SK-N-MC (cell line): ENCODE results near the gene DDAH2.

Source experiments
- EZH2 ChIP-seq: fragments of 200-600 bp; sonication (generic); IDR thresholded peaks from one replicate; pipeline ENCODE4 v1.6.1; 2017; ENCODE audit warnings: antibody characterized with exemption
- POLR2AphosphoS5 ChIP-seq: IDR thresholded peaks from 2 replicates; pipeline ENCODE4 v1.6.1; 2012; ENCODE audit warnings: mild to moderate bottlenecking, low read depth, low read length, borderline replicate concordance

GRCh38 chr6:31693535-31693934, 35.6 kb downstream of the DDAH2 start:
- TF ChIP-seq POLR2AphosphoS5 (no peak), EZH2 (no peak)
